Measurements from ENCODE around the gene MICAL3.

Gene MICAL3

DNA sequence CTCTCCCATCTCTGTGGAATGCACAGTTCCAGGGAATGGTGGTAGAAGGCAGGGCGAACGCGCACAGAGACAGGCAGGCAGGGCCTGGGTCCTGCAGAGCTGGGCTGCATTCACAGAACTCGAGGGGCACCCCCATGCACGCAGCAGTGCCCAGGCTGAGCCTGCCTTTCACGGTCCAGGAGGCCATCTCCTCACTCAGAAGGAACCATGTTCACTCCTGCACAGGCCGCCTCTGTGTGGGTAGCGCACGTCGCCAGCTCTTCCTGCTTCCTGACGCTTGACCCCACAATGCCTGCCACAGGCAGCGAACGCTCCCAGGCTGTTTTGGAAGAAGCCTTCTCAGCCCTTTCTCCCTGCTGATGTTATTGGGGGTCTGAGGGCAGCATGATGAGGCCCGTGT, 151.2 kb downstream of the MICAL3 start:
- TF ChIP-seq SIN3A (IDR thresholded peaks at IDR 0.05; ENCODE audit: borderline replicate concordance, insufficient read depth, low read length) = no peak
- no peak for TF ChIP-seq POLR2AphosphoS5 (IDR thresholded peaks at IDR 0.05; ENCODE audit: low read depth, low read length)
- TF ChIP-seq FOXP2 (optimal IDR thresholded peaks at IDR 0.05; ENCODE audit: borderline replicate concordance, extremely low read depth, extremely low read length, insufficient read depth) = no peak
- TF ChIP-seq, protein P1, sequence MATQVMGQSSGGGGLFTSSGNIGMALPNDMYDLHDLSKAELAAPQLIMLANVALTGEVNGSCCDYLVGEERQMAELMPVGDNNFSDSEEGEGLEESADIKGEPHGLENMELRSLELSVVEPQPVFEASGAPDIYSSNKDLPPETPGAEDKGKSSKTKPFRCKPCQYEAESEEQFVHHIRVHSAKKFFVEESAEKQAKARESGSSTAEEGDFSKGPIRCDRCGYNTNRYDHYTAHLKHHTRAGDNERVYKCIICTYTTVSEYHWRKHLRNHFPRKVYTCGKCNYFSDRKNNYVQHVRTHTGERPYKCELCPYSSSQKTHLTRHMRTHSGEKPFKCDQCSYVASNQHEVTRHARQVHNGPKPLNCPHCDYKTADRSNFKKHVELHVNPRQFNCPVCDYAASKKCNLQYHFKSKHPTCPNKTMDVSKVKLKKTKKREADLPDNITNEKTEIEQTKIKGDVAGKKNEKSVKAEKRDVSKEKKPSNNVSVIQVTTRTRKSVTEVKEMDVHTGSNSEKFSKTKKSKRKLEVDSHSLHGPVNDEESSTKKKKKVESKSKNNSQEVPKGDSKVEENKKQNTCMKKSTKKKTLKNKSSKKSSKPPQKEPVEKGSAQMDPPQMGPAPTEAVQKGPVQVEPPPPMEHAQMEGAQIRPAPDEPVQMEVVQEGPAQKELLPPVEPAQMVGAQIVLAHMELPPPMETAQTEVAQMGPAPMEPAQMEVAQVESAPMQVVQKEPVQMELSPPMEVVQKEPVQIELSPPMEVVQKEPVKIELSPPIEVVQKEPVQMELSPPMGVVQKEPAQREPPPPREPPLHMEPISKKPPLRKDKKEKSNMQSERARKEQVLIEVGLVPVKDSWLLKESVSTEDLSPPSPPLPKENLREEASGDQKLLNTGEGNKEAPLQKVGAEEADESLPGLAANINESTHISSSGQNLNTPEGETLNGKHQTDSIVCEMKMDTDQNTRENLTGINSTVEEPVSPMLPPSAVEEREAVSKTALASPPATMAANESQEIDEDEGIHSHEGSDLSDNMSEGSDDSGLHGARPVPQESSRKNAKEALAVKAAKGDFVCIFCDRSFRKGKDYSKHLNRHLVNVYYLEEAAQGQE (IDR thresholded peaks at IDR 0.05; ENCODE audit: insufficient read depth in 1 of 2, low read depth in 2 of 2, low read length in 2 of 2) = no peak
- no peak for TF ChIP-seq TAF1 (IDR thresholded peaks at IDR 0.05; ENCODE audit: borderline replicate concordance, insufficient read depth, low read length)

DNA sequence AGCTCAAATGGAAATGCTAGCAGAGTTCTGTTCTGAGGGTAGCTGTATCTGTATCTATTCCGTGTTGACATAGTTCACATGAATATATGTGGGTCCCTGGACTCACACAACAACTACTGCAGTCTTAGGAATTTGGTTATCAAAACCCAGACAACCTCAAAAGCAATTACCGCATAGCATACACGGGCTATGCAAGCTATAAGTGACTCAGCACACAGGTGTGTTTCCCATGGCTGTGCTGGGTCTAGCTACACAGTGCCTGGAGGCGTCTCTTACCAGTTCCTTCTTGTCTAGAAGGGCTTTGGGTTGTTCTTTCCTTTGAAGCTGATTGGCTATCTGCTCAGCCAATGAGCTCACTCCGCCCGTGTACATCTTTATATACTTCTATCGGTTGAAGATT, 151.9 kb downstream of the MICAL3 start:
- TF ChIP-seq, protein P1 (IDR thresholded peaks at IDR 0.05; ENCODE audit: insufficient read depth in 1 of 2, low read depth in 2 of 2, low read length in 2 of 2) = no peak
- TF ChIP-seq SIN3A (IDR thresholded peaks at IDR 0.05; ENCODE audit: borderline replicate concordance, insufficient read depth, low read length) (no peak), POLR2AphosphoS5 (IDR thresholded peaks at IDR 0.05; ENCODE audit: low read depth, low read length) (no peak), FOXP2 (optimal IDR thresholded peaks at IDR 0.05; ENCODE audit: borderline replicate concordance, extremely low read depth, extremely low read length, insufficient read depth) (no peak), TAF1 (IDR thresholded peaks at IDR 0.05; ENCODE audit: borderline replicate concordance, insufficient read depth, low read length) (no peak)

DNA sequence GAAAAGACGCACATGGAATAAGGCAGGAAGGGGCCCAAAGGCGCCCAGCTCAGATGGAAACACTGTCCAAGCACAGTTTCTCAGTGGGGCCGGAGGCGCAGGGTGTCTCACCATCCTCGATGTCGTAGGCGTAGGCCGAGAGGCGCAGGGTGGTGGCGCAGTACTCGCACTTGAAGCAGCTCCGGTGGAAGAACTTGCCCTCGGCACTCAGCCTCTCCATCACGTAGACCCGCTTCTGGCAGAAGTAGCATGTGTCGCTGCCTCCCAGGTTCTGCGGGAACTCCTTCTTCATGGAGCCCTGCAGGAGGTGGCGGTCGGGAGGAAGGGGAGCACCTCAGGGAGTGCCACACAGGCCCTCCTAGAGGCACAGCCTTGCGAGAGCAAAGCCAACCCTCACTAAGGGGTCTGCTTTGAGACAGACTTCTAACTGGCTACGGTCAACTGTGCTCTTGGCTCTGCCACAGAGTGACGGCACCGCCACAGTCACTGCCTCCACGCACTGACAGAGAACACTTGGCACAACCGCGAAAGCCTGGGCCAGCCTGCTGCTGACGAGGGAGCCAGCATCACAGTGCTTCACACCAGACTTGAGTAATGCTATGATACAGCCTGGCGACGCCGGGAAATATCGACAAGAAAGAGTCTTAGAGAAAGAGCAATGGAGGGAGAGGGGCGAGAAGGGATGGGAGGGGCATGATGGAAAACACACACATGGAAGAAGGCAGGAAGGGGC, 152.5 kb downstream of the MICAL3 start:
- no peak for TF ChIP-seq POLR2AphosphoS5 (IDR thresholded peaks at IDR 0.05; ENCODE audit: low read depth, low read length)
- no peak for TF ChIP-seq TAF1 (IDR thresholded peaks at IDR 0.05; ENCODE audit: borderline replicate concordance, insufficient read depth, low read length)
- TF ChIP-seq, protein P1 (IDR thresholded peaks at IDR 0.05; ENCODE audit: insufficient read depth in 1 of 2, low read depth in 2 of 2, low read length in 2 of 2) = no peak
- TF ChIP-seq FOXP2 (optimal IDR thresholded peaks at IDR 0.05; ENCODE audit: borderline replicate concordance, extremely low read depth, extremely low read length, insufficient read depth) = no peak
- no peak for TF ChIP-seq SIN3A (IDR thresholded peaks at IDR 0.05; ENCODE audit: borderline replicate concordance, insufficient read depth, low read length)

DNA sequence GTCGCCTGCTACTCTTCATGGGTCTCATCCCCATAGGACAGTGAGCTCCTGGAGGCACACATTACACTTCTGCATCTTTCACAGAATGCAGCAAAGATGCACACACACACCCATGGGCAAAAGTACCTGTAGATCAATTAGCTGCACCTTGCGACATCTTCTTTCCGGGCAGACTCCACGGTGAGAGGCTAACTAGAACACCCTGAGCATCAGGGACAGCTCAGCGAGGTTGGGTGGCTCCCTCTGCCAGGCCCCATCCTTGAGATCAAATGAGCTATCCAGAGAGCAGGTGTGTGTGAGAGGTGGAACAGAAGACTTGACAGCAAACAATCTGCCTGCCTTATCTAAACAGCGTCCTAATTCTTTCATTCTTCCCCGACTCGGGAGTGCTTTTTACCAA, 154.0 kb downstream of the MICAL3 start:
- TF ChIP-seq TAF1 (IDR thresholded peaks at IDR 0.05; ENCODE audit: borderline replicate concordance, insufficient read depth, low read length) (no peak), FOXP2 (optimal IDR thresholded peaks at IDR 0.05; ENCODE audit: borderline replicate concordance, extremely low read depth, extremely low read length, insufficient read depth) (no peak), POLR2AphosphoS5 (IDR thresholded peaks at IDR 0.05; ENCODE audit: low read depth, low read length) (no peak), SIN3A (IDR thresholded peaks at IDR 0.05; ENCODE audit: borderline replicate concordance, insufficient read depth, low read length) (no peak)
- TF ChIP-seq, protein P1 (IDR thresholded peaks at IDR 0.05; ENCODE audit: insufficient read depth in 1 of 2, low read depth in 2 of 2, low read length in 2 of 2) = no peak

Data from PFSK-1 (cell line).